Measurements from ENCODE around the gene TRPC1.

TRPC1 gene

GRCh38 chr3:142844339-142844977, 120.6 kb downstream of the TRPC1 start:
- peak; percentile 6 for DNase-seq

GRCh38 chr3:142846779-142847577, 123.1 kb downstream of the TRPC1 start:
- no peak for DNase-seq

GRCh38 chr3:142849148-142849547, 125.3 kb downstream of the TRPC1 start:
- no peak for DNase-seq

GRCh38 chr3:142850395-142851023, 126.7 kb downstream of the TRPC1 start:
- DNase-seq, result no peak

- no peak for DNase-seq
These were observed 128.2 kb downstream of the TRPC1 start for GRCh38 chr3:142852009-142852408.

- no peak for DNase-seq
These were observed 129.7 kb downstream of the TRPC1 start for GRCh38 chr3:142853270-142854168.

- no peak for DNase-seq
These were observed 133.2 kb downstream of the TRPC1 start for GRCh38 chr3:142857056-142857455.

Measured in CD4-positive, alpha-beta T cell treated with Interleukin-17A for 1 hour (primary cell).